HepG2 (cell line): Measurements from ENCODE around the gene HABP4. TPM values are rescaled to one million over a fixed set of nuclear protein-coding genes. Genes with fewer than 3 reads are reported as not detected.

ENCODE experiments used
- ATAC-seq: fragments of 200-7000 bp; cut with Tn5 transposase; 3 replicates; pipeline ENCODE4 v1.9.1; 2020; ENCODE audit warnings: mild to moderate bottlenecking, moderate library complexity
- BruUV-seq: library from RNA; stranded (reverse); fragments of 400-500 nt; replicated peaks from 2 replicates; lab custom pipeline; 2021; lab: Mats Ljungman, UMichigan
- CTCF ChIA-PET: fragments of 300-600 bp; formaldehyde crosslinking; extraction: SDS; loops from one replicate; lab custom pipeline; 2021; ENCODE audit warnings: low total read pairs, inconsistent platforms, low intra/inter-chr PET ratio; lab: Yijun Ruan, JAX
- POLR2A ChIA-PET: fragments of 350-600 bp; sonication (Branson Sonifier 250); formaldehyde crosslinking; loops from one replicate; lab custom pipeline; 2020; ENCODE audit warnings: antibody characterized with exemption, inconsistent platforms; lab: Yijun Ruan, JAX
- DNase-seq: peaks from one replicate; pipeline ENCODE4 v3.0.0-alpha.2; 2015; ENCODE audit warnings: low spot score
- FAIRE-seq: peaks from 3 replicates; lab custom pipeline; 2011; peaks lifted over from hg19 to GRCh38; lab: Jason Lieb, UNC
- H2AFZ ChIP-seq: one replicate; pipeline ENCODE4 v1.6.1; 2011; ENCODE audit warnings: low read length, inconsistent platforms
- H3K27ac ChIP-seq: fragments of 300-600 bp; 3 replicates; pipeline ENCODE4 v1.8.0; 2011; ENCODE audit warnings: mixed run types, mild to moderate bottlenecking, mixed read lengths, low read length, inconsistent platforms; ENCODE audit not compliant: insufficient read depth; ENCODE audit errors: extremely low read length
- H3K27me3 ChIP-seq, 2 experiments: fragments of 200-600 bp in 1 of 2; 2 replicates in 1 of 2; 3 replicates in 1 of 2; pipeline versions ENCODE4 v1.6.0 to v1.8.0; 2011; ENCODE audit warnings: low read length in 2 of 2, mild to moderate bottlenecking in 2 of 2, moderate library complexity in 2 of 2, inconsistent platforms in 1 of 2; ENCODE audit not compliant: insufficient read depth in 2 of 2, control insufficient read depth in 1 of 2
- H3K36me3 ChIP-seq, 2 experiments: fragments of 200-600 bp in 1 of 2; replicated peaks in 1 of 2; 2 replicates in 1 of 2; 3 replicates in 1 of 2; pipeline versions ENCODE4 v1.5.1 to v1.8.0; 2011; ENCODE audit warnings: low read length in 2 of 2, inconsistent platforms in 1 of 2; ENCODE audit not compliant: insufficient read depth in 2 of 2, control insufficient read depth in 1 of 2
- H3K4me1 ChIP-seq: 2 replicates; pipeline ENCODE4 v1.5.1; 2012; ENCODE audit warnings: low read length, inconsistent platforms; ENCODE audit not compliant: insufficient read depth
- H3K4me2 ChIP-seq: 2 replicates; pipeline ENCODE4 v1.6.0; 2011; ENCODE audit warnings: low read depth, low read length, inconsistent platforms
- H3K4me3 ChIP-seq, 3 experiments: fragments of 200-600 bp in 1 of 3; sonication (generic), shearing (Covaris generic) in 1 of 3; replicated peaks in 1 of 3; 2 replicates each; pipeline ENCODE4 v1.5.1; 2011 to 2016; ENCODE audit warnings: low read length in 3 of 3, inconsistent platforms in 2 of 3, low read depth in 2 of 3, mild to moderate bottlenecking in 2 of 3, control low read depth in 1 of 3, mixed read lengths in 1 of 3; ENCODE audit not compliant: insufficient read depth in 1 of 3
- H3K79me2 ChIP-seq: one replicate; pipeline ENCODE4 v1.6.1; 2011; ENCODE audit warnings: low read length, inconsistent platforms; ENCODE audit not compliant: insufficient read depth
- H3K9ac ChIP-seq: 2 replicates; pipeline ENCODE4 v1.6.0; 2011; ENCODE audit warnings: mild to moderate bottlenecking, low read depth, low read length, inconsistent platforms; ENCODE audit not compliant: insufficient read depth
- H3K9me3 ChIP-seq: 2 replicates; pipeline ENCODE4 v1.5.1; 2012; ENCODE audit warnings: mild to moderate bottlenecking, low read length
- H4K20me1 ChIP-seq: 2 replicates; pipeline ENCODE4 v1.6.0; 2011; ENCODE audit warnings: inconsistent platforms, mild to moderate bottlenecking, low read length, moderate library complexity; ENCODE audit not compliant: insufficient read depth
- KLF9 ChIP-seq: IDR thresholded peaks from 2 replicates; pipeline ENCODE4 v1.6.1; 2016; ENCODE audit warnings: low read depth
- SMYD3 ChIP-seq: sonication (generic); formaldehyde crosslinking; IDR thresholded peaks from 2 replicates; pipeline ENCODE4 v1.8.1; 2023; ENCODE audit warnings: mild to moderate bottlenecking, missing genetic modification reagents
- TCF7L2 ChIP-seq: IDR thresholded peaks from 2 replicates; pipeline ENCODE4 v1.6.1; 2011; ENCODE audit warnings: mild to moderate bottlenecking, low read depth, low read length, moderate library complexity
- XBP1 ChIP-seq: sonication (generic); formaldehyde crosslinking; IDR thresholded peaks from 2 replicates; pipeline ENCODE4 v1.5.0; 2020; ENCODE audit warnings: missing genetic modification reagents
- YEATS2 ChIP-seq: sonication (generic); formaldehyde crosslinking; IDR thresholded peaks from 2 replicates; pipeline ENCODE4 v1.4.0; 2020; ENCODE audit warnings: missing genetic modification reagents, borderline replicate concordance
- ZNF468 ChIP-seq: sonication (generic); formaldehyde crosslinking; IDR thresholded peaks from 2 replicates; pipeline ENCODE4 v1.8.0; 2022; ENCODE audit warnings: mild to moderate bottlenecking, moderate library complexity, missing genetic modification reagents
- WGBS: methylation state at CpG from one replicate; pipeline ENCODE4 v1.1.6; 2017; ENCODE audit warnings: low lambda C conversion rate; 5-methylcytosine and 5-hydroxymethylcytosine counted together
- in situ Hi-C: cut with HindIII; loops from 2 replicates; pipeline ENCODE4 v1.10.0; 2017; ENCODE audit warnings: low pct_unique_long_range_greater_than_20kb; ENCODE audit not compliant: extremely low pct_ligation_motif_present
- intact Hi-C: fragments of 100-400 bp; cut with micrococcal nuclease; formaldehyde crosslinking; loops from one replicate; pipeline ENCODE4 v1.10.0; 2022; ENCODE audit not compliant: unreplicated experiment
- polyA plus RNA-seq, 8 experiments: library from polyadenylated mRNA; depleted of rRNA in 3 of 8; stranded (reverse) in 7 of 8; unstranded in 1 of 8; fragments of >200 nt; fragmentation: Illumina TruSeq in 4 of 8; extraction: Trizol in 4 of 8; gene quantifications; 2 replicates each; pipeline versions ENCODE4 v1.2.1 to v1.2.3, GENCODE V29; 2011 to 2016; ENCODE audit warnings: low read depth in 4 of 8, missing spikeins in 1 of 8, mixed read lengths in 1 of 8; ENCODE audit not compliant: insufficient read depth in 1 of 8
- total RNA-seq, 5 experiments: library from RNA; depleted of rRNA; stranded (reverse); fragments of >200 nt; fragmentation: Illumina TruSeq; extraction: Trizol; gene quantifications; 2 replicates each; pipeline ENCODE4 v1.2.3, GENCODE V29; 2016; ENCODE audit warnings: low read depth in 1 of 5
- TF ChIP-seq, protein P1 (sequence below): sonication (generic); formaldehyde crosslinking; IDR thresholded peaks from 2 replicates; pipeline ENCODE4 v1.4.0; 2020; ENCODE audit warnings: missing genetic modification reagents, borderline replicate concordance
- TF ChIP-seq, protein P2 (sequence below): sonication (generic); formaldehyde crosslinking; IDR thresholded peaks from 2 replicates; pipeline ENCODE4 v1.4.0; 2020; ENCODE audit warnings: missing genetic modification reagents
- TF ChIP-seq, protein P3 (sequence below): sonication (generic); formaldehyde crosslinking; IDR thresholded peaks from 2 replicates; pipeline ENCODE4 v1.5.0; 2020; ENCODE audit warnings: mild to moderate bottlenecking, missing genetic modification reagents

Gene HABP4
- total and polyA plus RNA-seq, 2 of the 13 experiments (the other 11 are each of a cell fraction or from before 2014, with no cell fraction given) = 14.3 to 26.6 TPM

DNA sequence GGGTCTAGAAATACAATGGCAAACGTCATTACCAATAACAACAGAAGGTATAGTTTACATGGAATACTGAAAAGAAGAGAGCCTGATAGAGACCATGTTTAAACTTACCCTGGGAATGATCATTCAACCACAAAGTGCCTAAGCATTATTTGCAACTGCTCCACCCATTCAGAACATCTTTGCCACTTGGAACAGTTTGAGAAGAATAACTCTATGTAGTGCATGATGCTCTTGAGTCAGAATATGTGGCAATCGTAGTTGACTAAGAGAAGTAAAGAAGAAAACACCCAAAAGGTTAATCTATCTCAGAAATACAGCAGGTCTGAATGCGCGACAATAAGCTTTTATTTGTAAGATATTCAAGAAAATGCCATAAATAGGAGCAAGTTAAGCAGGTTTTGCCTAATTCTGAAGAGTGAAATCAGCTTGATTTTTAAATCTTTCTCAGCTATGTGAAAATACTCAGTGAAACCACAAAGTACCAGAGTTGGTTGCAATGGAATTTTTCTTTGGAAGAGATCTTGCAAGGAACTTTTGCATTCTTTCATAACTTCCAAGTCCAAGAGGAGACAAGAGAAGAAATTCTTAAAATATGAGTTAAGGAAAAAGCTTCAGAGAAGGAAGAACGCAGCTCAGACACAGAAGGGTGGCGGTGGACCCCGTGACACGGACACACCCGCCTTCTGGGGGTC, 64.3 kb downstream of the HABP4 start:
- H3K27ac ChIP-seq = no peak overlapping the region
- H3K4me3 ChIP-seq = no peak overlapping the region
- BruUV-seq = no TSS peak
- no peaks in the 10 kb centered on the region for H4K20me1 ChIP-seq
- FAIRE-seq (no peak), ATAC-seq (no peak), DNase-seq (no peak)
- ChIA-PET POLR2A (no interaction called here), CTCF (no interaction called here)
- H2AFZ ChIP-seq = no peak overlapping the region
- 97% methylated on average over 9 of the region's 9 CpGs for WGBS
- H3K27me3 ChIP-seq = no peaks in the 10 kb centered on the region
- peaks cover 9 to 59% of the 10 kb centered on the region in 2 experiments for H3K36me3 ChIP-seq
- H3K9ac ChIP-seq = no peak overlapping the region
- in situ Hi-C loops (no loop called here), intact Hi-C loops (no loop called here)
- no peaks in the 10 kb centered on the region for H3K9me3 ChIP-seq
- H3K4me1 ChIP-seq = no peaks in the 10 kb centered on the region
- no peak for TF ChIP-seq KLF9 (CRISPR knock-in tag)
- no peak overlapping the region for H3K4me2 ChIP-seq
- H3K79me2 ChIP-seq = no peaks in the 10 kb centered on the region

DNA sequence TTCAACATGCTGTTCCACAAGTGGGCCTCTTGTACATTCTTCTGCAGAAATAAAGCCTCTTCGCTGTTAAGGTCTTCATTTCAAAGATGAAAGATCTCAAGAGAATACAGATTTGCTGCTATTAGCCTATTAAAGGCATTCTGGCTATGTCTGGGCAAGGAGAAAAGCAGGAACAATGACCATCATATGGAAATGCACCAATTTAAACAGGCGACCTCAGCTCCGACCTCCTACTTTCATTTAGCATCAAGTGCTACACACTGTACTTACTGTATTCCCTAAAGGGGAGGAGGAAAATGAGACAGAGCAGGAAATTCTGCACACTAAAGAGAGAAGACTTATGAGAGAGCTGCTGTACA, 64.8 kb downstream of the HABP4 start:
- Histone ChIP-seq H3K27ac (no peak overlapping the region), H3K9me3 (no peaks in the 10 kb centered on the region), H3K27me3 (no peaks in the 10 kb centered on the region), H3K36me3 (peaks cover 9 to 55% of the 10 kb centered on the region in 2 experiments), H2AFZ (no peak overlapping the region), H4K20me1 (no peaks in the 10 kb centered on the region), H3K9ac (no peak overlapping the region), H3K4me3 (no peak overlapping the region), H3K4me2 (no peak overlapping the region), H3K79me2 (no peaks in the 10 kb centered on the region), H3K4me1 (no peaks in the 10 kb centered on the region)
- POLR2A ChIA-PET = no interaction called here
- intact Hi-C loops (no loop called here), in situ Hi-C loops (no loop called here)
- WGBS = 95% methylated on average over 3 of the region's 3 CpGs
- CTCF ChIA-PET = no interaction called here
- BruUV-seq = no TSS peak
- FAIRE-seq (no peak), ATAC-seq (no peak), DNase-seq (no peak)
- TF ChIP-seq, protein P1, sequence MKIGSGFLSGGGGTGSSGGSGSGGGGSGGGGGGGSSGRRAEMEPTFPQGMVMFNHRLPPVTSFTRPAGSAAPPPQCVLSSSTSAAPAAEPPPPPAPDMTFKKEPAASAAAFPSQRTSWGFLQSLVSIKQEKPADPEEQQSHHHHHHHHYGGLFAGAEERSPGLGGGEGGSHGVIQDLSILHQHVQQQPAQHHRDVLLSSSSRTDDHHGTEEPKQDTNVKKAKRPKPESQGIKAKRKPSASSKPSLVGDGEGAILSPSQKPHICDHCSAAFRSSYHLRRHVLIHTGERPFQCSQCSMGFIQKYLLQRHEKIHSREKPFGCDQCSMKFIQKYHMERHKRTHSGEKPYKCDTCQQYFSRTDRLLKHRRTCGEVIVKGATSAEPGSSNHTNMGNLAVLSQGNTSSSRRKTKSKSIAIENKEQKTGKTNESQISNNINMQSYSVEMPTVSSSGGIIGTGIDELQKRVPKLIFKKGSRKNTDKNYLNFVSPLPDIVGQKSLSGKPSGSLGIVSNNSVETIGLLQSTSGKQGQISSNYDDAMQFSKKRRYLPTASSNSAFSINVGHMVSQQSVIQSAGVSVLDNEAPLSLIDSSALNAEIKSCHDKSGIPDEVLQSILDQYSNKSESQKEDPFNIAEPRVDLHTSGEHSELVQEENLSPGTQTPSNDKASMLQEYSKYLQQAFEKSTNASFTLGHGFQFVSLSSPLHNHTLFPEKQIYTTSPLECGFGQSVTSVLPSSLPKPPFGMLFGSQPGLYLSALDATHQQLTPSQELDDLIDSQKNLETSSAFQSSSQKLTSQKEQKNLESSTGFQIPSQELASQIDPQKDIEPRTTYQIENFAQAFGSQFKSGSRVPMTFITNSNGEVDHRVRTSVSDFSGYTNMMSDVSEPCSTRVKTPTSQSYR (CRISPR knock-in tag) = no peak
- no peak for TF ChIP-seq ZNF468 (CRISPR knock-in tag)
- TF ChIP-seq XBP1 (CRISPR knock-in tag) = no peak
- no peak for TF ChIP-seq TCF7L2
- TF ChIP-seq SMYD3 (CRISPR knock-in tag) = no peak
- no peak for TF ChIP-seq YEATS2 (CRISPR knock-in tag)
- TF ChIP-seq, protein P2, sequence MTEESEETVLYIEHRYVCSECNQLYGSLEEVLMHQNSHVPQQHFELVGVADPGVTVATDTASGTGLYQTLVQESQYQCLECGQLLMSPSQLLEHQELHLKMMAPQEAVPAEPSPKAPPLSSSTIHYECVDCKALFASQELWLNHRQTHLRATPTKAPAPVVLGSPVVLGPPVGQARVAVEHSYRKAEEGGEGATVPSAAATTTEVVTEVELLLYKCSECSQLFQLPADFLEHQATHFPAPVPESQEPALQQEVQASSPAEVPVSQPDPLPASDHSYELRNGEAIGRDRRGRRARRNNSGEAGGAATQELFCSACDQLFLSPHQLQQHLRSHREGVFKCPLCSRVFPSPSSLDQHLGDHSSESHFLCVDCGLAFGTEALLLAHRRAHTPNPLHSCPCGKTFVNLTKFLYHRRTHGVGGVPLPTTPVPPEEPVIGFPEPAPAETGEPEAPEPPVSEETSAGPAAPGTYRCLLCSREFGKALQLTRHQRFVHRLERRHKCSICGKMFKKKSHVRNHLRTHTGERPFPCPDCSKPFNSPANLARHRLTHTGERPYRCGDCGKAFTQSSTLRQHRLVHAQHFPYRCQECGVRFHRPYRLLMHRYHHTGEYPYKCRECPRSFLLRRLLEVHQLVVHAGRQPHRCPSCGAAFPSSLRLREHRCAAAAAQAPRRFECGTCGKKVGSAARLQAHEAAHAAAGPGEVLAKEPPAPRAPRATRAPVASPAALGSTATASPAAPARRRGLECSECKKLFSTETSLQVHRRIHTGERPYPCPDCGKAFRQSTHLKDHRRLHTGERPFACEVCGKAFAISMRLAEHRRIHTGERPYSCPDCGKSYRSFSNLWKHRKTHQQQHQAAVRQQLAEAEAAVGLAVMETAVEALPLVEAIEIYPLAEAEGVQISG (CRISPR knock-in tag) = no peak
- TF ChIP-seq, protein P3, sequence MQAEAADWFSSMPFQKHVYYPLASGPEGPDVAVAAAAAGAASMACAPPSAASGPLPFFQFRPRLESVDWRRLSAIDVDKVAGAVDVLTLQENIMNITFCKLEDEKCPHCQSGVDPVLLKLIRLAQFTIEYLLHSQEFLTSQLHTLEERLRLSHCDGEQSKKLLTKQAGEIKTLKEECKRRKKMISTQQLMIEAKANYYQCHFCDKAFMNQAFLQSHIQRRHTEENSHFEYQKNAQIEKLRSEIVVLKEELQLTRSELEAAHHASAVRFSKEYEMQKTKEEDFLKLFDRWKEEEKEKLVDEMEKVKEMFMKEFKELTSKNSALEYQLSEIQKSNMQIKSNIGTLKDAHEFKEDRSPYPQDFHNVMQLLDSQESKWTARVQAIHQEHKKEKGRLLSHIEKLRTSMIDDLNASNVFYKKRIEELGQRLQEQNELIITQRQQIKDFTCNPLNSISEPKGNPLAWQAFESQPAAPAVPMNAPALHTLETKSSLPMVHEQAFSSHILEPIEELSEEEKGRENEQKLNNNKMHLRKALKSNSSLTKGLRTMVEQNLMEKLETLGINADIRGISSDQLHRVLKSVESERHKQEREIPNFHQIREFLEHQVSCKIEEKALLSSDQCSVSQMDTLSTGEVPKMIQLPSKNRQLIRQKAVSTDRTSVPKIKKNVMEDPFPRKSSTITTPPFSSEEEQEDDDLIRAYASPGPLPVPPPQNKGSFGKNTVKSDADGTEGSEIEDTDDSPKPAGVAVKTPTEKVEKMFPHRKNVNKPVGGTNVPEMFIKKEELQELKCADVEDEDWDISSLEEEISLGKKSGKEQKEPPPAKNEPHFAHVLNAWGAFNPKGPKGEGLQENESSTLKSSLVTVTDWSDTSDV (CRISPR knock-in tag) = no peak
